HG03064 (cell line): Measurements from ENCODE around the gene COPRS.
"Not testable (repeated sequence)": the region's sequence is repeated elsewhere in the genome, so short reads cannot be mapped to it uniquely, and the experiment has no call there.

ENCODE experiments used
- ATAC-seq: cut with Tn5 transposase; IDR thresholded peaks from one replicate; pipeline ENCODE4 v1.9.1; 2021; ENCODE audit warnings: low read depth; ENCODE audit not compliant: unreplicated experiment

Gene COPRS

GRCh38 chr17:31811101-31811500, 47.9 kb downstream of the COPRS start:
- no peak for ATAC-seq

- not testable (repeated sequence) for ATAC-seq
Observed at GRCh38 chr17:31809876-31810275, 49.2 kb downstream of the COPRS start.

GRCh38 chr17:31808521-31809050, 50.5 kb downstream of the COPRS start:
- ATAC-seq, result no peak

GRCh38 chr17:31807846-31808245, 51.2 kb downstream of the COPRS start:
- ATAC-seq, result no peak

- no peak for ATAC-seq
Observed at GRCh38 chr17:31806921-31807320, 52.1 kb downstream of the COPRS start.

- ATAC-seq, result no peak
Observed at GRCh38 chr17:31803494-31804213, 55.4 kb downstream of the COPRS start.

GRCh38 chr17:31802502-31802901, 56.5 kb downstream of the COPRS start:
- ATAC-seq, result no peak
